ENCODE measurements around the gene PLCD3. TPM values are rescaled to one million over a fixed set of nuclear protein-coding genes. Genes with fewer than 3 reads are reported as not detected.
A peak's percentile ranks its signal among the peaks of the same experiment; 100 is the strongest.

PLCD3 gene
- total RNA-seq, 6 experiments from 2014 or later = 77.2 to 112 (median 83.8) TPM

DNA sequence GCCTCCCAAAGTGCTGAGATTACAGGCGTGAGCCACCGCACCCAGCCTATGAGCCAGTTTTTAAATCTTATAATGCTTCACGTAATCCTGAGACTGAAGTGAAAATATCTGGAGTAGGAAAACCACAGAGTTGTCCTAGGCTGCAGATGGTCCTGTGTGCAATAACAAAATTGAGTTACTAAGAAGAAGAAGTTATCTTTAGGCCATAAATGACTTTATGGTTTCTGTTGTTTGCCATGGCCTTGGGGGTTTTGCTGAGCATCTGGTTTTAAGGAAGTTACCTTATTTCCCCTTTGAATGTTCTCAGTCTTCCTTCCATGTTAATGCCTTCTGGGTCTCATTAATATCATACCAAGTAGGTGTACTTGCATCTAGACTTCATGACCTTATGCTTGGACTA lies 54.7 kb downstream of the PLCD3 start:
- peaks cover 33% of the 10 kb centered on the region for H3K4me1 Mint-ChIP-seq (ENCODE audit: low read depth)
- TF ChIP-seq, protein P1, sequence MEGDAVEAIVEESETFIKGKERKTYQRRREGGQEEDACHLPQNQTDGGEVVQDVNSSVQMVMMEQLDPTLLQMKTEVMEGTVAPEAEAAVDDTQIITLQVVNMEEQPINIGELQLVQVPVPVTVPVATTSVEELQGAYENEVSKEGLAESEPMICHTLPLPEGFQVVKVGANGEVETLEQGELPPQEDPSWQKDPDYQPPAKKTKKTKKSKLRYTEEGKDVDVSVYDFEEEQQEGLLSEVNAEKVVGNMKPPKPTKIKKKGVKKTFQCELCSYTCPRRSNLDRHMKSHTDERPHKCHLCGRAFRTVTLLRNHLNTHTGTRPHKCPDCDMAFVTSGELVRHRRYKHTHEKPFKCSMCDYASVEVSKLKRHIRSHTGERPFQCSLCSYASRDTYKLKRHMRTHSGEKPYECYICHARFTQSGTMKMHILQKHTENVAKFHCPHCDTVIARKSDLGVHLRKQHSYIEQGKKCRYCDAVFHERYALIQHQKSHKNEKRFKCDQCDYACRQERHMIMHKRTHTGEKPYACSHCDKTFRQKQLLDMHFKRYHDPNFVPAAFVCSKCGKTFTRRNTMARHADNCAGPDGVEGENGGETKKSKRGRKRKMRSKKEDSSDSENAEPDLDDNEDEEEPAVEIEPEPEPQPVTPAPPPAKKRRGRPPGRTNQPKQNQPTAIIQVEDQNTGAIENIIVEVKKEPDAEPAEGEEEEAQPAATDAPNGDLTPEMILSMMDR (IDR thresholded peaks at IDR 0.05) = no peak
- no peak overlapping the region for H3K4me3 Mint-ChIP-seq
- no peaks in the 10 kb centered on the region for H3K27me3 Mint-ChIP-seq (ENCODE audit: insufficient read depth)
- H3K36me3 Mint-ChIP-seq (ENCODE audit: low read depth) = peaks cover 29% of the 10 kb centered on the region; the same call in 1 of the 2 replicates
- no peak overlapping the region for H3K27ac Mint-ChIP-seq
- DNase-seq = no peak
- no peaks in the 10 kb centered on the region for H3K9me3 Mint-ChIP-seq

GRCh38 chr17:45073414-45074070 lies 58.8 kb downstream of the PLCD3 start:
- H3K4me3 Mint-ChIP-seq = peak overlapping the region; percentile 33
- no peaks in the 10 kb centered on the region for H3K27me3 Mint-ChIP-seq (ENCODE audit: insufficient read depth)
- DNase-seq = peak; percentile 38
- H3K9me3 Mint-ChIP-seq = no peaks in the 10 kb centered on the region
- TF ChIP-seq, protein P1 (IDR thresholded peaks at IDR 0.05) = no peak
- peaks cover 44% of the 10 kb centered on the region for H3K4me1 Mint-ChIP-seq (ENCODE audit: low read depth)
- peak overlapping the region; percentile 89 for H3K27ac Mint-ChIP-seq
- peaks cover 32% of the 10 kb centered on the region for H3K36me3 Mint-ChIP-seq (ENCODE audit: low read depth)

GRCh38 chr17:45070809-45071208 lies 61.5 kb downstream of the PLCD3 start:
- H3K4me3 Mint-ChIP-seq = no peak overlapping the region
- no peak for DNase-seq
- TF ChIP-seq, protein P1 (IDR thresholded peaks at IDR 0.05) = no peak
- peak overlapping the region; percentile 36; the same call in 1 of the 2 replicates for H3K27ac Mint-ChIP-seq
- no peaks in the 10 kb centered on the region for H3K27me3 Mint-ChIP-seq (ENCODE audit: insufficient read depth)
- H3K36me3 Mint-ChIP-seq (ENCODE audit: low read depth) = peaks cover 33% of the 10 kb centered on the region
- no peaks in the 10 kb centered on the region for H3K9me3 Mint-ChIP-seq
- peaks cover 40% of the 10 kb centered on the region for H3K4me1 Mint-ChIP-seq (ENCODE audit: low read depth)

GRCh38 chr17:45070001-45070400 lies 62.3 kb downstream of the PLCD3 start:
- no peaks in the 10 kb centered on the region for H3K9me3 Mint-ChIP-seq
- H3K4me1 Mint-ChIP-seq (ENCODE audit: low read depth) = peaks cover 39% of the 10 kb centered on the region
- no peak overlapping the region for H3K27ac Mint-ChIP-seq
- H3K27me3 Mint-ChIP-seq (ENCODE audit: insufficient read depth) = no peaks in the 10 kb centered on the region
- DNase-seq = no peak
- TF ChIP-seq, protein P1 (IDR thresholded peaks at IDR 0.05) = no peak
- peaks cover 33% of the 10 kb centered on the region for H3K36me3 Mint-ChIP-seq (ENCODE audit: low read depth)
- no peak overlapping the region for H3K4me3 Mint-ChIP-seq

GRCh38 chr17:45067637-45068036 lies 64.7 kb downstream of the PLCD3 start:
- Mint-ChIP-seq H3K4me3 (no peak overlapping the region), H3K9me3 (no peaks in the 10 kb centered on the region), H3K27ac (peak overlapping the region; percentile 21; the same call in 1 of the 2 replicates), H3K27me3 (ENCODE audit: insufficient read depth) (no peaks in the 10 kb centered on the region), H3K4me1 (ENCODE audit: low read depth) (peaks cover 36% of the 10 kb centered on the region), H3K36me3 (ENCODE audit: low read depth) (peaks cover 27% of the 10 kb centered on the region)
- no peak for DNase-seq
- TF ChIP-seq, protein P1 (IDR thresholded peaks at IDR 0.05) = no peak

Data from HFFc6 (cell line).